ENCODE results near the gene AHRR.
"Not testable (repeated sequence)": the region's sequence is repeated elsewhere in the genome, so short reads cannot be mapped to it uniquely, and the experiment has no call there.

The AHRR gene

GRCh38 chr5:368183-369084, 46.9 kb downstream of the AHRR start:
- DNase-seq, result no peak

GRCh38 chr5:369151-369868, 47.8 kb downstream of the AHRR start:
- DNase-seq, result no peak

- not testable (repeated sequence) for DNase-seq
Measured at GRCh38 chr5:369869-370236, 48.3 kb downstream of the AHRR start.

GRCh38 chr5:370311-370958, 48.9 kb downstream of the AHRR start:
- no peak for DNase-seq

- DNase-seq, result no peak
Measured at GRCh38 chr5:370959-371810, 49.7 kb downstream of the AHRR start.

GRCh38 chr5:371811-372555, 50.5 kb downstream of the AHRR start:
- DNase-seq, result peak; percentile 62

GRCh38 chr5:372556-372995, 51.1 kb downstream of the AHRR start:
- no peak for DNase-seq

- DNase-seq, result no peak
Measured at GRCh38 chr5:372996-373709, 51.6 kb downstream of the AHRR start.

GRCh38 chr5:373710-374602, 52.4 kb downstream of the AHRR start:
- no peak for DNase-seq

- no peak for DNase-seq
Measured at GRCh38 chr5:374631-375335, 53.3 kb downstream of the AHRR start.

- no peak for DNase-seq
Measured at GRCh38 chr5:375336-375920, 53.9 kb downstream of the AHRR start.

- no peak for DNase-seq
Measured at GRCh38 chr5:375921-376798, 54.6 kb downstream of the AHRR start.

- no peak for DNase-seq
Measured at GRCh38 chr5:376799-377325, 55.3 kb downstream of the AHRR start.

GRCh38 chr5:377326-377981, 55.9 kb downstream of the AHRR start:
- no peak for DNase-seq

GRCh38 chr5:378301-378891, 56.9 kb downstream of the AHRR start:
- DNase-seq, result no peak

GRCh38 chr5:378976-379742, 57.6 kb downstream of the AHRR start:
- no peak for DNase-seq

Data from GDM1 (cell line).